CD4-positive, CD25-positive, alpha-beta regulatory T cell (primary cell): Measurements from ENCODE around the gene GAB3. TPM values are rescaled to one million over a fixed set of nuclear protein-coding genes. Genes with fewer than 3 reads are reported as not detected.

Source experiments
- ATAC-seq, 2 donors: fragments of 150-1000 bp; cut with Tn5 transposase; one replicate each; pipeline ENCODE4 v1.10.0; 2021; ENCODE audit warnings: low read depth in 2 of 2, moderate number of reproducible peaks in 2 of 2, moderate library complexity in 1 of 2
- DNase-seq, 3 donors: peaks; one replicate each; pipeline versions ENCODE4 v3.0.0 to v3.0.0-alpha.2; 2012 to 2022; ENCODE audit warnings: mixed read lengths in 1 of 3
- H3K27ac ChIP-seq: one replicate; pipeline ENCODE4 v1.7.0; 2013; ENCODE audit warnings: mild to moderate bottlenecking, low read length; ENCODE audit not compliant: insufficient read depth, poor library complexity, severe bottlenecking
- H3K27me3 ChIP-seq: one replicate; pipeline ENCODE4 v1.7.0; 2013; ENCODE audit warnings: low read length; ENCODE audit not compliant: control insufficient read depth, insufficient read depth
- H3K36me3 ChIP-seq: one replicate; pipeline ENCODE4 v1.7.0; 2013; ENCODE audit warnings: mild to moderate bottlenecking, low read length, moderate library complexity; ENCODE audit not compliant: control insufficient read depth, insufficient read depth
- H3K4me1 ChIP-seq: 2 replicates; pipeline ENCODE4 v1.7.0; 2013; ENCODE audit warnings: mild to moderate bottlenecking, low read length; ENCODE audit not compliant: insufficient read depth, control insufficient read depth, poor library complexity, severe bottlenecking
- H3K4me3 ChIP-seq: one replicate; pipeline ENCODE4 v1.7.0; 2013; ENCODE audit warnings: low read depth, mild to moderate bottlenecking, low read length, moderate library complexity
- H3K9me3 ChIP-seq, 2 experiments: 1 replicate in 1 of 2; 2 replicates in 1 of 2; pipeline ENCODE4 v1.7.0; 2013; ENCODE audit warnings: low read length in 2 of 2, mild to moderate bottlenecking in 1 of 2, moderate library complexity in 1 of 2; ENCODE audit not compliant: control insufficient read depth in 2 of 2
- H3K27ac Mint-ChIP-seq, 3 donors: one replicate each; pipeline ENCODE4 v1.8.0; 2020 to 2022; ENCODE audit warnings: mild to moderate bottlenecking in 3 of 3, mixed read lengths in 3 of 3, moderate library complexity in 2 of 3
- H3K27me3 Mint-ChIP-seq: one replicate; pipeline ENCODE4 v1.8.0; 2022; ENCODE audit warnings: mild to moderate bottlenecking, mixed read lengths
- H3K36me3 Mint-ChIP-seq: one replicate; pipeline ENCODE4 v1.8.0; 2020; ENCODE audit warnings: mixed read lengths
- H3K4me1 Mint-ChIP-seq, 4 donors: one replicate each; pipeline ENCODE4 v1.8.0; 2020 to 2022; ENCODE audit warnings: mixed read lengths in 4 of 4, mild to moderate bottlenecking in 1 of 4
- H3K4me3 Mint-ChIP-seq, 4 donors: one replicate each; pipeline ENCODE4 v1.8.0; 2020 to 2022; ENCODE audit warnings: mild to moderate bottlenecking in 4 of 4, mixed read lengths in 4 of 4, moderate library complexity in 3 of 4
- H3K9me3 Mint-ChIP-seq, 7 donors: one replicate each; pipeline ENCODE4 v1.8.0; 2020 to 2022; ENCODE audit warnings: mixed read lengths in 7 of 7, mild to moderate bottlenecking in 3 of 7, moderate library complexity in 2 of 7
- polyA plus RNA-seq, 4 donors: library from polyadenylated mRNA; unstranded; fragments of 300-500 nt; fragmentation: Illumina TruSeq; gene quantifications; one replicate each; pipeline ENCODE4 v1.2.3, GENCODE V29; 2021
- total RNA-seq: library from RNA; stranded (reverse); gene quantifications from one replicate; pipeline ENCODE4 v1.2.3, GENCODE V29; 2022

The GAB3 gene
- total and polyA plus RNA-seq, 5 donors from 2014 or later: 0.07 to 6.0 (median 0.82) TPM

GRCh38 chrX:154715825-154716224 is 35.1 kb downstream of the GAB3 start:
- H3K9me3 ChIP-seq: no peaks in the 10 kb centered on the region
- Mint-ChIP-seq H3K36me3 (peaks cover 5% of the 10 kb centered on the region), H3K27me3 (no peaks in the 10 kb centered on the region), H3K4me3 (no peak overlapping the region), H3K4me1 (peaks cover 19 to 39% (median 37%) of the 10 kb centered on the region in 4 donors), H3K27ac (peak overlapping the region in 1 of 3 donors; percentile 60), H3K9me3 (peaks cover 0 to 1% (median 0%) of the 10 kb centered on the region in 7 donors)
- H3K27ac ChIP-seq: no peak overlapping the region
- peaks cover 34% of the 10 kb centered on the region for H3K4me1 ChIP-seq
- DNase-seq: no peak
- no peak for ATAC-seq
- no peak overlapping the region for H3K4me3 ChIP-seq
- H3K27me3 ChIP-seq: no peaks in the 10 kb centered on the region
- H3K36me3 ChIP-seq: no peaks in the 10 kb centered on the region

GRCh38 chrX:154714925-154715324 is 36.0 kb downstream of the GAB3 start:
- H3K9me3 Mint-ChIP-seq: peaks cover 0 to 1% (median 0%) of the 10 kb centered on the region in 7 donors
- Histone ChIP-seq H3K27ac (no peak overlapping the region), H3K9me3 (no peaks in the 10 kb centered on the region), H3K27me3 (no peaks in the 10 kb centered on the region), H3K4me3 (no peak overlapping the region), H3K4me1 (peaks cover 34% of the 10 kb centered on the region), H3K36me3 (no peaks in the 10 kb centered on the region)
- ATAC-seq (peak in 1 of 2 donors; percentile 28), DNase-seq (peak; percentile 21 to 70 (median 57))
- H3K4me3 Mint-ChIP-seq: peak overlapping the region in 1 of 4 donors; percentile 48
- peaks cover 5% of the 10 kb centered on the region for H3K36me3 Mint-ChIP-seq
- H3K27me3 Mint-ChIP-seq: no peaks in the 10 kb centered on the region
- H3K27ac Mint-ChIP-seq: no peak overlapping the region
- peaks cover 20 to 40% (median 37%) of the 10 kb centered on the region in 4 donors for H3K4me1 Mint-ChIP-seq

GRCh38 chrX:154712781-154713740 is 37.8 kb downstream of the GAB3 start:
- H3K27me3 Mint-ChIP-seq: no peaks in the 10 kb centered on the region
- no peak overlapping the region for H3K27ac ChIP-seq
- no peaks in the 10 kb centered on the region for H3K9me3 ChIP-seq
- H3K4me1 ChIP-seq: peaks cover 16% of the 10 kb centered on the region
- peak overlapping the region in 1 of 4 donors; percentile 9 for H3K4me3 Mint-ChIP-seq
- peaks cover 16 to 31% (median 24%) of the 10 kb centered on the region in 4 donors for H3K4me1 Mint-ChIP-seq
- peak in 2 of 3 donors; percentile 36 to 80 for DNase-seq
- peak overlapping the region; percentile 15 to 77 (median 58) for H3K27ac Mint-ChIP-seq
- H3K4me3 ChIP-seq: no peak overlapping the region
- peaks cover 5% of the 10 kb centered on the region for H3K36me3 Mint-ChIP-seq
- peak; percentile 98 for ATAC-seq
- H3K36me3 ChIP-seq: no peaks in the 10 kb centered on the region
- no peaks in the 10 kb centered on the region for H3K27me3 ChIP-seq
- peaks cover 0 to 1% (median 0%) of the 10 kb centered on the region in 7 donors for H3K9me3 Mint-ChIP-seq

- peaks cover 5% of the 10 kb centered on the region for H3K36me3 Mint-ChIP-seq
- H3K4me3 ChIP-seq: no peak overlapping the region
- H3K4me1 ChIP-seq: peaks cover 9% of the 10 kb centered on the region
- no peaks in the 10 kb centered on the region for H3K27me3 Mint-ChIP-seq
- no peak for DNase-seq
- H3K4me1 Mint-ChIP-seq: peaks cover 11 to 25% (median 17%) of the 10 kb centered on the region in 4 donors
- no peak overlapping the region for H3K27ac ChIP-seq
- peaks cover 0 to 1% (median 0%) of the 10 kb centered on the region in 7 donors for H3K9me3 Mint-ChIP-seq
- H3K36me3 ChIP-seq: no peaks in the 10 kb centered on the region
- H3K27me3 ChIP-seq: no peaks in the 10 kb centered on the region
- H3K4me3 Mint-ChIP-seq: no peak overlapping the region
- H3K27ac Mint-ChIP-seq: peak overlapping the region in 2 of 3 donors; percentile 10 to 63
- ATAC-seq: no peak
- no peaks in the 10 kb centered on the region for H3K9me3 ChIP-seq
Observed at GRCh38 chrX:154711264-154711663, 39.6 kb downstream of the GAB3 start.

- H3K36me3 ChIP-seq: no peaks in the 10 kb centered on the region
Observed at GRCh38 chrX:154710309-154710708, 40.6 kb downstream of the GAB3 start.

GRCh38 chrX:154698630-154699248 is 52.1 kb downstream of the GAB3 start:
- Mint-ChIP-seq H3K27ac (no peak overlapping the region), H3K9me3 (no peaks in the 10 kb centered on the region), H3K4me1 (no peaks in the 10 kb centered on the region), H3K4me3 (no peak overlapping the region), H3K36me3 (peaks cover 10% of the 10 kb centered on the region), H3K27me3 (no peaks in the 10 kb centered on the region)
- DNase-seq: no peak
- Histone ChIP-seq H3K9me3 (no peaks in the 10 kb centered on the region), H3K27me3 (no peaks in the 10 kb centered on the region), H3K36me3 (no peaks in the 10 kb centered on the region), H3K4me1 (no peaks in the 10 kb centered on the region), H3K27ac (no peak overlapping the region), H3K4me3 (no peak overlapping the region)
- ATAC-seq: no peak

More at GRCh38 chrX:154710309-154710708, 40.6 kb downstream of the GAB3 start:
- H3K27ac ChIP-seq: no peak overlapping the region
- no peak overlapping the region for H3K4me3 ChIP-seq
- H3K9me3 ChIP-seq: no peaks in the 10 kb centered on the region
- peaks cover 5% of the 10 kb centered on the region for H3K36me3 Mint-ChIP-seq
- H3K4me1 ChIP-seq: peaks cover 9% of the 10 kb centered on the region
- no peaks in the 10 kb centered on the region for H3K27me3 Mint-ChIP-seq
- no peaks in the 10 kb centered on the region for H3K27me3 ChIP-seq
- DNase-seq (no peak), ATAC-seq (no peak)
- peak overlapping the region in 1 of 3 donors; percentile 71 for H3K27ac Mint-ChIP-seq
- no peak overlapping the region for H3K4me3 Mint-ChIP-seq
- peaks cover 0 to 1% (median 0%) of the 10 kb centered on the region in 7 donors for H3K9me3 Mint-ChIP-seq
- peaks cover 11 to 25% (median 17%) of the 10 kb centered on the region in 4 donors for H3K4me1 Mint-ChIP-seq

- Mint-ChIP-seq H3K27me3 (no peaks in the 10 kb centered on the region), H3K36me3 (peaks cover 10% of the 10 kb centered on the region), H3K27ac (no peak overlapping the region), H3K4me3 (no peak overlapping the region), H3K4me1 (peaks cover 0 to 7% (median 3%) of the 10 kb centered on the region in 4 donors), H3K9me3 (no peaks in the 10 kb centered on the region)
- H3K4me1 ChIP-seq: no peaks in the 10 kb centered on the region
- no peak for ATAC-seq
- H3K27me3 ChIP-seq: no peaks in the 10 kb centered on the region
- H3K9me3 ChIP-seq: no peaks in the 10 kb centered on the region
- H3K27ac ChIP-seq: no peak overlapping the region
- no peak overlapping the region for H3K4me3 ChIP-seq
- no peak for DNase-seq
- no peaks in the 10 kb centered on the region for H3K36me3 ChIP-seq
Observed at GRCh38 chrX:154696676-154697045, 54.2 kb downstream of the GAB3 start.
